Measurements from ENCODE around the gene TPD52L2. TPM values are rescaled to one million over a fixed set of nuclear protein-coding genes. Genes with fewer than 3 reads are reported as not detected.

Gene TPD52L2
- total RNA-seq, 1 donor from 2014 or later: 88.1 TPM

DNA sequence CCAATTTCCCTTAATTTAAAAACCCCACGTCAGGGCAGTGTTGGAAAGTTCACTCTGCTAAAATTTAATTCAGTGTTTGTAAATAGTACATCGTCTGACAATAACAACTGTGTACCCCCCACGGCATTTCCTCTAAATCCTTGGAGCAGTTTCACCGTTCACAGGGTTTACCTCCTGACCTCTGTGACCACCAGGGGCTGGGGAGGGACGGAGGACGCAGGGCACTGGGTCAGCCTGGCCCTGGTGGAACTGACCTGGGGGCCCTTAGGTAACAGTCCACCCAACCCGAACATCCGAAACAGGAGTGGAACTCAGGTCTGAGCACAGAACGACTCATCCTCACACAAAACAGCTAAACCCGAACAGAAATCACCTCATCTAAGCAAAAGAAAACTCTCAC lies 36.1 kb upstream of the TPD52L2 start:
- peaks cover 32% of the 10 kb centered on the region for H3K4me1 Mint-ChIP-seq (ENCODE audit: low read depth)
- H3K9me3 Mint-ChIP-seq (ENCODE audit: low read depth): no peaks in the 10 kb centered on the region
- peak overlapping the region; percentile 82 for H3K4me3 Mint-ChIP-seq (ENCODE audit: low read depth)
- DNase-seq (ENCODE audit: low spot score, unreplicated experiment): no peak
- TF ChIP-seq, protein P1, sequence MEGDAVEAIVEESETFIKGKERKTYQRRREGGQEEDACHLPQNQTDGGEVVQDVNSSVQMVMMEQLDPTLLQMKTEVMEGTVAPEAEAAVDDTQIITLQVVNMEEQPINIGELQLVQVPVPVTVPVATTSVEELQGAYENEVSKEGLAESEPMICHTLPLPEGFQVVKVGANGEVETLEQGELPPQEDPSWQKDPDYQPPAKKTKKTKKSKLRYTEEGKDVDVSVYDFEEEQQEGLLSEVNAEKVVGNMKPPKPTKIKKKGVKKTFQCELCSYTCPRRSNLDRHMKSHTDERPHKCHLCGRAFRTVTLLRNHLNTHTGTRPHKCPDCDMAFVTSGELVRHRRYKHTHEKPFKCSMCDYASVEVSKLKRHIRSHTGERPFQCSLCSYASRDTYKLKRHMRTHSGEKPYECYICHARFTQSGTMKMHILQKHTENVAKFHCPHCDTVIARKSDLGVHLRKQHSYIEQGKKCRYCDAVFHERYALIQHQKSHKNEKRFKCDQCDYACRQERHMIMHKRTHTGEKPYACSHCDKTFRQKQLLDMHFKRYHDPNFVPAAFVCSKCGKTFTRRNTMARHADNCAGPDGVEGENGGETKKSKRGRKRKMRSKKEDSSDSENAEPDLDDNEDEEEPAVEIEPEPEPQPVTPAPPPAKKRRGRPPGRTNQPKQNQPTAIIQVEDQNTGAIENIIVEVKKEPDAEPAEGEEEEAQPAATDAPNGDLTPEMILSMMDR (IDR thresholded peaks at IDR 0.05; ENCODE audit: unreplicated experiment): no peak
- H3K27me3 Mint-ChIP-seq: peaks cover 3% of the 10 kb centered on the region
- H3K27ac Mint-ChIP-seq: no peak overlapping the region
- H3K36me3 Mint-ChIP-seq (ENCODE audit: insufficient read depth): peaks cover 1% of the 10 kb centered on the region

DNA sequence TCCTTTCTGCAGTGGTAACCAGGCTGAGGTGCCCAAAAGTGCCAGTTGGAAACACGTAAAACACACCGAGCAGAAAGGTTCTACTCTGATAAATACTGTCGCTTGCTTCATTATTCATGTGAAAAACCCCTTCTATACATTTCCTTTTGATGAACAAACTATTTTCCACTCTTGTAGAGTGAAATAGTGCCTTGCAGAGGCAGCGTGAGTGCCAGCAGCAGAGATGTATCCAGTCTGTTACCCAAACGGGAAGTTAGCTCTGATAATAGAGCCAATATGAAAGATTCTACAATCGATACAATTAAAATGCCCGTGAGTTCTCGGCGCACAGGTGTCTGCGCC lies 35.5 kb upstream of the TPD52L2 start:
- Mint-ChIP-seq H3K9me3 (ENCODE audit: low read depth) (no peaks in the 10 kb centered on the region), H3K4me3 (ENCODE audit: low read depth) (peak overlapping the region; percentile 82), H3K27me3 (peaks cover 3% of the 10 kb centered on the region), H3K4me1 (ENCODE audit: low read depth) (peaks cover 30% of the 10 kb centered on the region), H3K27ac (peak overlapping the region; percentile 92), H3K36me3 (ENCODE audit: insufficient read depth) (peaks cover 1% of the 10 kb centered on the region)
- TF ChIP-seq, protein P1 (IDR thresholded peaks at IDR 0.05; ENCODE audit: unreplicated experiment): no peak
- DNase-seq (ENCODE audit: low spot score, unreplicated experiment): no peak

DNA sequence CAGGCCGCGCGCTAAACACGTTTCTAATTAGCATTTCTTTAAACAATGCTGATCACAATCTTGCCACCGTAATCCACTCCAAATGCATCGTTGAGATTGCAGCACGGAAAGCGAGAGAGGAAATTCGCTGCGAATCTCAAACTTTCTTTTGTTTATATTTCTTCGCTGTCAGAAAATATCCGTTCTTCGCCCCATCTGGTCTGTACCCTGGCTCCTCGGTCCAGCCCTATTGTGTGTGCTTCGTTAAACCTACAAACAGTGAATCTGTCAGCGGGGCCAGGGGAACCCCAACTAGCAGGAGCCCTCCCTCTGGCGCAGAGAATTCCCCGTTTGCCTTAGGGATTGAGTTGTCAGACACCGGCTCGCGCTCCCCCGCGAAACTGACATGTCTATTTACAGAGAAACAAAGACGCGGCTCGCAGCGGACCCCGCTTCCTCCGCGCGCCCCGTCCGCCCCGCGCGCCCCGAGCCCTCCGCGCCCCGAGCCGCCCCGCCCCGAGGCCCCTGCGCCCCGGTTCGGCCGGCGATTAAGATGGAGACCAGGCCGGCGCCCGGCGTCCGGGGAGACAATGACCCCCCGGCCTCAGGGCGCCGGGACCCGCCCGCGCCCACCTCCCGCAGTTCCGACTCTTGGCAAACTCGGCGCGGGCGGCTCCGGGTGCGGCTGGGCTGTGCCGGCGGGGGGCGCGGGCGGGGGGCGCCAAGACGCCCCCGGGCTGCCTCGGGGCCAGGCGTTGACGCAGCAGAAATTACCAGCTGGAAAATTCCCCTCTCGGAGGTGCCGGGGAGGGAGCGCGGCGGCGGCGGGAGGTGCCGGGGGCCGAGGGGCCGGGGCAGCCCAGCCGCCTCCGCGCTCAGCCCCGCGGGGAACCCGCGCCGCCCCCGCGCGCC lies 34.9 kb upstream of the TPD52L2 start:
- Mint-ChIP-seq H3K9me3 (ENCODE audit: low read depth) (no peaks in the 10 kb centered on the region), H3K4me3 (ENCODE audit: low read depth) (peak overlapping the region; percentile 82), H3K27ac (peak overlapping the region; percentile 92), H3K27me3 (peaks cover 3% of the 10 kb centered on the region), H3K4me1 (ENCODE audit: low read depth) (peaks cover 32% of the 10 kb centered on the region), H3K36me3 (ENCODE audit: insufficient read depth) (peaks cover 1% of the 10 kb centered on the region)
- DNase-seq (ENCODE audit: low spot score, unreplicated experiment): no peak
- TF ChIP-seq, protein P1 (IDR thresholded peaks at IDR 0.05; ENCODE audit: unreplicated experiment): no peak

DNA sequence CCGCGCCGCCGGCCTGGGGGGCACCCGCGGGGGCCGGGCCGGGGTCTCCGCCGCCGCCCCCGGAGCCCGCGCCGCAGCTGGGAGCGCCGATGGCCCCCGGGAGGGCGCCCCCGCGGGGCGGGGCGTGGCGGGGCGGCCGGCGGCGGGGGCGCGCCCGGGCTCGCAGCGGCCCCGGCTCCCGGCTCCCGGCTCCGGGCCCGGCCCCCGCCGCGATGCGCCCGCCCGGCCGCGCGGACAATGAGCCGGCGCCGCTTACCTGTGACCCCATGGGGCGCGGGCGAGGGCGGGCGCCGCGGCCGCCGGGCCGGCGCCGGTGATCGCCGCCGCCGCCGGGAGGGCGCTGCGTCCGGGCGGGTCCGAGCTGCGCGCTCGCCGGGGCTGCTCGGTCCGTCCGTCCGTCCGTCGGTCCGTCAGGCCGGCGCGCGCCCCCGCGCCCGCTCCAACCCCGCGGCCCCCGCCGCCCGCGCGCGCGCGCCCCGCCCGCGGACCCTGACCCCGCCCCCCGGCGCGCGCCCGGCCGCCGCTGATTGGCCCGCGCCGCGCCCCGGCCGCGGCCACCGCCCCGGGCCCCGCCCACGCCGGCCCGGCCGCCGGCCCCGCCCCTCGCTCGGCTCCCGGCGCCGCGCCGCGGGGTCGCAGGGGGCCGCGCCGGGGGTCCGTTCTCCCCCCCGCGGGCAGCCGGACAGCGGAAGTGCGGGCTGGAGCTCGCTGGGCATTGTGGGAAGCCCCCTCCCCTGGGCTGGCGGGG lies 34.1 kb upstream of the TPD52L2 start, which contains the start of gene ZBTB46:
ZBTB46 (minus strand) TSS at position 424 of the 748 bp plus-strand sequence. CDS start 40,507 bp downstream, outside the sequence.
- Mint-ChIP-seq H3K4me3 (ENCODE audit: low read depth) (peak within 1 kb of the TSS; percentile 82), H3K27ac (peak within 1 kb of the TSS; percentile 92), H3K27me3 (peaks cover 3% of the 10 kb centered on the region), H3K4me1 (ENCODE audit: low read depth) (peaks cover 28% of the 10 kb centered on the region), H3K36me3 (ENCODE audit: insufficient read depth) (peaks cover 1% of the 10 kb centered on the region), H3K9me3 (ENCODE audit: low read depth) (no peaks in the 10 kb centered on the region)
- TF ChIP-seq, protein P1 (IDR thresholded peaks at IDR 0.05; ENCODE audit: unreplicated experiment): no peak
- no peak for DNase-seq (ENCODE audit: low spot score, unreplicated experiment)

DNA sequence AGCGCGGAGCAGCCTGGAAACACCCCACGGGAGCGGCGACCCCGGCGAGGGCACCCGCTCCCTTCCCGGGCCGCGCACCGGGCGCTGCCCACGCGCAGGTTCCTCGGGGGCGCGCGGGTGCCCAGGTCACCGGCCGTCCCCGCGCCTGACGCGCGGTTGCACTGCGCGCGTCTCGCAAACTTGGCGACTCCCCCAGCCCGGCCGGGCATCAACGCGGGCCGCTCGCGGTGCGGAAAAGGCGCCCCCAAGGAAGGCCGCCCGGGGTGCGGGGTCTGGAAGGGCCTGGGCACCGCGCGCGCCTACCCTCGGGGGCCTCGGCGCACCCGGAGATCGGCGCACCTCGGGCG lies 33.5 kb upstream of the TPD52L2 start:
- H3K4me3 Mint-ChIP-seq (ENCODE audit: low read depth): no peak overlapping the region
- TF ChIP-seq, protein P1 (IDR thresholded peaks at IDR 0.05; ENCODE audit: unreplicated experiment): no peak
- H3K9me3 Mint-ChIP-seq (ENCODE audit: low read depth): no peaks in the 10 kb centered on the region
- H3K27me3 Mint-ChIP-seq: peaks cover 3% of the 10 kb centered on the region
- H3K36me3 Mint-ChIP-seq (ENCODE audit: insufficient read depth): peaks cover 1% of the 10 kb centered on the region
- no peak for DNase-seq (ENCODE audit: low spot score, unreplicated experiment)
- H3K27ac Mint-ChIP-seq: no peak overlapping the region
- H3K4me1 Mint-ChIP-seq (ENCODE audit: low read depth): peaks cover 28% of the 10 kb centered on the region
